SK-N-SH (cell line): ENCODE data around the gene FRAS1.

Experiments used
- TF ChIP-seq, protein P1 (sequence below): fragments of 150-350 bp; IDR thresholded peaks from 2 replicates; pipeline ENCODE4 v1.6.1; 2017; ENCODE audit warnings: antibody characterized with exemption, low read length, low read depth, borderline replicate concordance
- TF ChIP-seq, protein P2 (sequence below): IDR thresholded peaks from 2 replicates; pipeline ENCODE4 v1.6.1; 2012; ENCODE audit warnings: mild to moderate bottlenecking, low read depth, low read length, moderate library complexity
- TF ChIP-seq, protein P3 (sequence below): fragments of 200-600 bp; sonication (generic); IDR thresholded peaks from 2 replicates; pipeline ENCODE4 v1.6.1; 2017; ENCODE audit warnings: antibody characterized with exemption, mild to moderate bottlenecking, moderate library complexity

DNA sequence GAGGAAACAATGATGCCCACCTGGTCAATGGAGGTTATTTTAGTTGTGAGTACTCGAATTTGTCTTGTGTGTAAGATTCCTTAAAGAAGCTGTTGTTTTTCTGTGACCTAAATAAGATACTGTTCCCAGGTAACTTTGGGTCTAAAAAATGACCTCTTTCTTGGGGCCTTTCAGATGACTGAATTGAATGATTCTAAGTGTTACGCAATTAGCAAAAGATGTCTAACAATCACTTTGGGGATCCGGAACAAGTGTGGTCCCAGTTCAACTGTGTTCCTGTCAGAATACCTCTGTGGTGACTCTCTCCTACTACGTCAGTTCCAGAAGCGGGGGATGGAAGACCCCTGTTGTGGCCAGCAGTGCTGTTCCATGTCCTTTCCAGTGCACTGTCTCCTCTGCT is 99.4 kb downstream of the FRAS1 start:
- TF ChIP-seq, protein P1, sequence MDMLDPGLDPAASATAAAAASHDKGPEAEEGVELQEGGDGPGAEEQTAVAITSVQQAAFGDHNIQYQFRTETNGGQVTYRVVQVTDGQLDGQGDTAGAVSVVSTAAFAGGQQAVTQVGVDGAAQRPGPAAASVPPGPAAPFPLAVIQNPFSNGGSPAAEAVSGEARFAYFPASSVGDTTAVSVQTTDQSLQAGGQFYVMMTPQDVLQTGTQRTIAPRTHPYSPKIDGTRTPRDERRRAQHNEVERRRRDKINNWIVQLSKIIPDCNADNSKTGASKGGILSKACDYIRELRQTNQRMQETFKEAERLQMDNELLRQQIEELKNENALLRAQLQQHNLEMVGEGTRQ, result no peak
- TF ChIP-seq, protein P2, sequence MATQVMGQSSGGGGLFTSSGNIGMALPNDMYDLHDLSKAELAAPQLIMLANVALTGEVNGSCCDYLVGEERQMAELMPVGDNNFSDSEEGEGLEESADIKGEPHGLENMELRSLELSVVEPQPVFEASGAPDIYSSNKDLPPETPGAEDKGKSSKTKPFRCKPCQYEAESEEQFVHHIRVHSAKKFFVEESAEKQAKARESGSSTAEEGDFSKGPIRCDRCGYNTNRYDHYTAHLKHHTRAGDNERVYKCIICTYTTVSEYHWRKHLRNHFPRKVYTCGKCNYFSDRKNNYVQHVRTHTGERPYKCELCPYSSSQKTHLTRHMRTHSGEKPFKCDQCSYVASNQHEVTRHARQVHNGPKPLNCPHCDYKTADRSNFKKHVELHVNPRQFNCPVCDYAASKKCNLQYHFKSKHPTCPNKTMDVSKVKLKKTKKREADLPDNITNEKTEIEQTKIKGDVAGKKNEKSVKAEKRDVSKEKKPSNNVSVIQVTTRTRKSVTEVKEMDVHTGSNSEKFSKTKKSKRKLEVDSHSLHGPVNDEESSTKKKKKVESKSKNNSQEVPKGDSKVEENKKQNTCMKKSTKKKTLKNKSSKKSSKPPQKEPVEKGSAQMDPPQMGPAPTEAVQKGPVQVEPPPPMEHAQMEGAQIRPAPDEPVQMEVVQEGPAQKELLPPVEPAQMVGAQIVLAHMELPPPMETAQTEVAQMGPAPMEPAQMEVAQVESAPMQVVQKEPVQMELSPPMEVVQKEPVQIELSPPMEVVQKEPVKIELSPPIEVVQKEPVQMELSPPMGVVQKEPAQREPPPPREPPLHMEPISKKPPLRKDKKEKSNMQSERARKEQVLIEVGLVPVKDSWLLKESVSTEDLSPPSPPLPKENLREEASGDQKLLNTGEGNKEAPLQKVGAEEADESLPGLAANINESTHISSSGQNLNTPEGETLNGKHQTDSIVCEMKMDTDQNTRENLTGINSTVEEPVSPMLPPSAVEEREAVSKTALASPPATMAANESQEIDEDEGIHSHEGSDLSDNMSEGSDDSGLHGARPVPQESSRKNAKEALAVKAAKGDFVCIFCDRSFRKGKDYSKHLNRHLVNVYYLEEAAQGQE, result no peak
- TF ChIP-seq, protein P3, sequence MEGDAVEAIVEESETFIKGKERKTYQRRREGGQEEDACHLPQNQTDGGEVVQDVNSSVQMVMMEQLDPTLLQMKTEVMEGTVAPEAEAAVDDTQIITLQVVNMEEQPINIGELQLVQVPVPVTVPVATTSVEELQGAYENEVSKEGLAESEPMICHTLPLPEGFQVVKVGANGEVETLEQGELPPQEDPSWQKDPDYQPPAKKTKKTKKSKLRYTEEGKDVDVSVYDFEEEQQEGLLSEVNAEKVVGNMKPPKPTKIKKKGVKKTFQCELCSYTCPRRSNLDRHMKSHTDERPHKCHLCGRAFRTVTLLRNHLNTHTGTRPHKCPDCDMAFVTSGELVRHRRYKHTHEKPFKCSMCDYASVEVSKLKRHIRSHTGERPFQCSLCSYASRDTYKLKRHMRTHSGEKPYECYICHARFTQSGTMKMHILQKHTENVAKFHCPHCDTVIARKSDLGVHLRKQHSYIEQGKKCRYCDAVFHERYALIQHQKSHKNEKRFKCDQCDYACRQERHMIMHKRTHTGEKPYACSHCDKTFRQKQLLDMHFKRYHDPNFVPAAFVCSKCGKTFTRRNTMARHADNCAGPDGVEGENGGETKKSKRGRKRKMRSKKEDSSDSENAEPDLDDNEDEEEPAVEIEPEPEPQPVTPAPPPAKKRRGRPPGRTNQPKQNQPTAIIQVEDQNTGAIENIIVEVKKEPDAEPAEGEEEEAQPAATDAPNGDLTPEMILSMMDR, result no peak
